ENCODE data around the gene HMBS.
A peak's percentile ranks its signal among the peaks of the same experiment; 100 is the strongest.

The HMBS gene

DNA sequence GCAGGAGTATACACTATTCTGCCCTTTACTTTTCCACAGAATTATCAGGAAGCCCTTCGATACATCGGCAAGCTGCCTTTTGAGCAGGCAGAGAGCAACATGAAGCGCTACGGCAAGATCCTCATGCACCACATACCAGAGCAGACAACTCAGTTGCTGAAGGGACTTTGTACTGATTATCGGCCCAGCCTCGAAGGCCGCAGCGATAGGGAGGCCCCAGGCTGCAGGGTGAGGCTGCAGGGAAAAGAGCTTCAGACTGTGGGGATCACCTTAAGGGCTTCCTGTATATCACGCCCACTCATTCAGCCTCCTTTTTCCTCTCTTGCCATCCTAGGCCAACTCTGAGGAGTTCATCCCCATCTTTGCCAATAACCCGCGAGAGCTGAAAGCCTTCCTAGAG is 6.8 kb upstream of the HMBS start:
- DNase-seq = no peak

DNA sequence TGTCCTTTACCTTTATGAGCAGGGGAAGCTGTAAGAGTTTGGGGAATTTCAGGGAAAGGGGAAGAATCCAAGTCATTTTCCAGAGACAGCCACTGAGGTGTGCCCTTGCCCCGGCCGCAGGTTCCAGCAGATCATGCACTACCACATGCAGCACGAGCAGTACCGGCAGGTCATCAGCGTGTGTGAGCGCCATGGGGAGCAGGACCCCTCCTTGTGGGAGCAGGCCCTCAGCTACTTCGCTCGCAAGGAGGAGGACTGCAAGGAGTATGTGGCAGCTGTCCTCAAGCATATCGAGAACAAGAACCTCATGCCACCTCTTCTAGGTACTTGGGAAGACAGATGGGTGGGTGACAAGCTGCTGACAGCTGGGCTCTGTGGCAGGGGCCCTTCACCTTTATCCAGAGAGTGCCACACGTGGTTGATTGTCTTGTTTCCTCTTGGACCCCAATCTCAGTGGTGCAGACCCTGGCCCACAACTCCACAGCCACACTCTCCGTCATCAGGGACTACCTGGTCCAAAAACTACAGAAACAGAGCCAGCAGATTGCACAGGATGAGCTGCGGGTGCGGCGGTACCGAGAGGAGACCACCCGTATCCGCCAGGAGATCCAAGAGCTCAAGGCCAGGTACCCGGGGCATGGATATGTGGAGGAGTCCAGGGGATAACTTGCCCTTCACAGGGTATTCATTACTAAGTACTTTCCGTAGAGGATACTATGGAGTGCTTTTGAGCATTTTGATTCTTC is 5.8 kb upstream of the HMBS start:
- no peak for DNase-seq

GRCh38 chr11:119081682-119082260 is 2.9 kb upstream of the HMBS start:
- DNase-seq = no peak

DNA sequence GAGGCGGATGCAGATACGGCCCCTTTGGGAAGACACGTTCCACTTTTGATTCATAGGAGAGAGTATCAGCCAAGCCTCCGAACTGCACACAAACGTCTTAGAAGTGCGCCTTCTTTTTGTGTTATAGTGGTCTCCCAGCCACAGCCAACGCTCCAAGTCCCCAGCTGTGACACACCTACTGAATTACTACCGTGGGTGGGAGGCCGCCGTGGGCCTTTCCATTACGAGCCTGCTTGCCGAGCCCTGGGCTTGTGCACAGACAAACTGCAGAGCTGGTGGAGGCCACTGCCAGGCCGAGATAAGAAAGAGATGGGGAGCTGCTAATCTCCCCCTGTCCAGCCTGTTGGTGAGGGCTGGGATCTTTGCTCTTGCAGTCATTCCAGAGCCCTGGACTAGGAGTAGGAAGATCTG is 761 bp downstream of the HMBS start:
- DNase-seq = peak in 1 of 2 experiments; percentile 67

GRCh38 chr11:119087123-119087522 is 2.4 kb downstream of the HMBS start:
- no peak for DNase-seq

GRCh38 chr11:119087747-119088241 is 3.1 kb downstream of the HMBS start:
- no peak for DNase-seq

DNA sequence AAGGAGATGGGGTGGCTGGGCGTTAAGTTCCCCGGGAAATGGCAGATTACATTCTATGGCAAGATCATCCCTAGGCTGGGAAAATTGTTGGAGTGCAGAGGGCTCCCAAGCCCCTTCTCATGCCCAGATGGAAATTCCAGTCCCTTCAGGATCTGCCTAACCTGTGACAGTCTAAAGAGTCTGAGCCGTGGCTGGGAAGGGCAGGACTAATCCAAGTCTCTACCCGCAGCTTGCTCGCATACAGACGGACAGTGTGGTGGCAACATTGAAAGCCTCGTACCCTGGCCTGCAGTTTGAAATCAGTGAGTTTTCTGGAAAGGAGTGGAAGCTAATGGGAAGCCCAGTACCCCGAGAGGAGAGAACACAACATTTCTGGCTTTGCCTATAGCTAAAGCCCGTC is 3.7 kb downstream of the HMBS start:
- no peak for DNase-seq

GRCh38 chr11:119089319-119089718 is 4.6 kb downstream of the HMBS start:
- DNase-seq = no peak

GRCh38 chr11:119091178-119091577 is 6.5 kb downstream of the HMBS start:
- peak in 1 of 2 experiments; percentile 29 for DNase-seq

DNA sequence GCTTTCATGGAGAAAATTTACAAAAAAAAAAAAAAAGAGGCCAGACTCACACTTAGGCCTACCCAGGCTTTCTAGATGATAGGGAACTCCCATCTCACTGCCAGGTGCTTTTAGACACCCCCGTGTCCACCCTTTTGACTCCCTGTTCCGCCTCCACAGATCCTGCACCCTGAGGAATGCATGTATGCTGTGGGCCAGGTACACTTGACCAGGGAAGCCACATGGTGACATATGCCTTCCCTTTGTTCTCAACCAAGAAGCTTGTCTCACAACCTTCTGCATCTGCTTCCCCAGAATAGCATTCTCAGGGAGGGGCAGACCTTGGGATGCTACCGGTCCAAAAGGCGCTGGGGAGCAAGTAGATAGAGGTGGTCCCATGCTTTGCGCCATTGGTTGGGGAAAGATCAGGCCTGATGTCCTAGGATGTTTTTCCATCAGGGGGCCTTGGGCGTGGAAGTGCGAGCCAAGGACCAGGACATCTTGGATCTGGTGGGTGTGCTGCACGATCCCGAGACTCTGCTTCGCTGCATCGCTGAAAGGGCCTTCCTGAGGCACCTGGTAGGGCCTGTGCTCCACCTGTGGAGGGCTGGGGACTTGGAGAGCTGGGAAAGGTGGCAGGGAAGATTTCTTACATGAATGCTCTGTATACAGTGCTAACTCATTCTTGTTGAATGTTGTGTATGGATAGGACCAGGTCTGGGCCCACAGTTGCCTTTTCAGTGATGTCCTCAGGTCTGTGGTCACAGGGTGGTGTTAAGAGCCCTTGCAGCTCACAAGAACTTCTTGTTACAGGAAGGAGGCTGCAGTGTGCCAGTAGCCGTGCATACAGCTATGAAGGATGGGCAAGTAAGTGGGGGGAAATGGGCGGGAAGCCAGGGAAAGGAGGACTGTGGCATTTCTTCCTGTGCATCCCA is 7.5 kb downstream of the HMBS start:
- peak; percentile 31 to 38 for DNase-seq

GRCh38 chr11:119092880-119093842 is 8.5 kb downstream of the HMBS start:
- peak; percentile 35 to 43 for DNase-seq

- peak; percentile 52 to 61 for DNase-seq
Observed at GRCh38 chr11:119093942-119094815, 9.5 kb downstream of the HMBS start.

- DNase-seq = no peak
Observed at GRCh38 chr11:119094816-119095065, 10.1 kb downstream of the HMBS start.

- DNase-seq = peak; percentile 99 to 100
Observed at GRCh38 chr11:119095066-119095880, 10.6 kb downstream of the HMBS start.

GRCh38 chr11:119099711-119100110 is 15.0 kb downstream of the HMBS start:
- DNase-seq = no peak

- no peak for DNase-seq
Observed at GRCh38 chr11:119100246-119100970, 15.7 kb downstream of the HMBS start.

- DNase-seq = no peak
Observed at GRCh38 chr11:119100994-119101758, 16.5 kb downstream of the HMBS start.

DNA sequence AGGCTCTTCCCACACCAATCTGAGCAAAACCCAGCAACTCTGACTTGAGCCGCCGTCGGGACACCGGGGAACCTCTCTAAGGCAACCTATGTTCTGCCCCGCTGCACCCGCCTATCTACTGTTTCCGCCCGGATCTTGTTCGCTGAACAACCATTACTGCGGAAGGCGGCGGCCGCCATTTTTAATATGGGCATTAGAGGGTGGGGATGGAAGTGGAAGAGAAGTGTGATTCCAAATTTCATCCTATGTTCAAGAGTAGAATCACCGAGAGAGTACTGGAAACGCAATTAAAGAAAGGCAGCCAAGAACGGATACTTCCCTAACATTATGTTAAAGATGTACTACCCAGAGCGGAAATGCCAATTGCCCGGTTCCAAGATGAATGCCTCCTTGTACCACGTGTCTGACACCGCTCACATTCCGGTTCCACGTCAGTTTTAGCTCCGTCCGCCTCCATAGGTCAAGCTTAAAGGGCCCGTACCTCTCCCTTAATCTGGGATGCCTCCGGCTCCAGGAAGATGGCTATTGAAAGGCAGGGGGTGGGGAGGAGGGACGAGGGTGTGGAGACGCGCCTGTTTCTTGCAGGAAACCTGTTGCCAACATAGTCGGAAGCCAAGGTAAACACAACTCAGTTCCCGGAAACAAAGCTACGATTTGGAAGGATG is 17.2 kb downstream of the HMBS start, which contains the start of gene DPAGT1:
TSS of gene DPAGT1 (minus strand) at position 95 of the 665 bp plus-strand sequence. CDS start 198 bp downstream, outside the sequence.
- DNase-seq = peak; percentile 89 to 90

Measured in activated T-cell treated with anti-CD3 and anti-CD28 coated beads, Interleukin-2, amount 50 U/mL, for 48 hours (primary cell).